IPS-11a (cell line): Measurements from ENCODE around the gene RORC.
"Not testable (repeated sequence)": the region's sequence is repeated elsewhere in the genome, so short reads cannot be mapped to it uniquely, and the experiment has no call there.

ENCODE experiments used
- H3K4me3 ChIP-seq: one replicate; pipeline ENCODE4 v1.5.1; 2013; ENCODE audit warnings: low read depth, low read length, control low read depth

The RORC gene

DNA sequence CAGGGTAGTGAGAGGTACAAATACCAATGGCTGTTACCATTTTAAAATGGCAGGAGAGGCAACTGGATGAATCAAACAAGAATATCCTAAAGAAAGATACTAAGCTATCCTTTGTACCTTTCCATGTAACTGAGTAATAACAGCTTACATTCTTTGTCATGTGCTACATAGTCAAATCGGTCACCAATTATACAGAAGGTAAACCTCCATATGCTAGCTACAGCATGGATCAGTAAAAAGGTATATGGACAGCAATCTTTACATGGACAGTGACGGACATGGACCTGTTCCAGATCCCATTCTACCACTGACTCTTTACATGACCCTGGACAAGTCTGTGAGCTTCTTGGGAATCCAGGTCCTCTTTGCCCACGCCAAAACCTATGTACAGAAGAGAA, 54.9 kb downstream of the RORC start:
- H3K4me3 ChIP-seq: no peak overlapping the region

DNA sequence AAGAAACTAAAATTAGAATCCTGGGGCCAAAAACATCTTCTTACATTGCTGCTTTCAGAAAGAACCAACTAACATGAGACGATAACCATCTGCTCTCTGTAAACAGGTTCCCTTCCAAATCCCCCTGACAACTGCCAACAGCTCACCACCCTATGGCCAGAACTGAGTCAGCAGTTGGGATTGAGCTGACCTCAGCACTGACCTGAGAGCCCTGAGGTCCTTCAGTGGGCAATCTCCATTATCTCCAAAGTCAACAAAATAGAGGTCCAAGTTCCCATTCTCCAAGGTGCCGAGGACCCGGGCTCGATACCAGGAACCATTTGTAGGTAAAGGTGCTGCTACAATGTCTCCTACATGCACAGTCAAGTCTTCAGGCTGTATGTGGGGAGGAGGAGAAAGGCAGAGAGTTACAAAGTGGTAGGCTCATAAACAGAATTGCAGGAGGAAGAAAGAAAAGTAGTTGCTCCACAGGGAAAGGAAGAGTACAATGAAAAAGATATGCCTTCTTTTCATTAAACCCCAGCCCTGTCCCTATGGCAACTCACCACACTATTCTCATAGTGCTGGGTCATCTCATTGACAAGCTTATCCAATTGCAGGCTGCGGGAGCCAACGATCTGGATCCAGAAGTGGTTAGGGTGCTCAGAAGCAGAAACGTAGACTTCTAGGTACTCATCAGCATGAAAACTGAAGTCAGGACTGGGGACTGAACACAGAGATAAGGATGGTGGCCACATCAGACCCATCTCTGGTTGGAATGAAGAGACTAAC, 55.5 kb downstream of the RORC start:
- no peak overlapping the region for H3K4me3 ChIP-seq

DNA sequence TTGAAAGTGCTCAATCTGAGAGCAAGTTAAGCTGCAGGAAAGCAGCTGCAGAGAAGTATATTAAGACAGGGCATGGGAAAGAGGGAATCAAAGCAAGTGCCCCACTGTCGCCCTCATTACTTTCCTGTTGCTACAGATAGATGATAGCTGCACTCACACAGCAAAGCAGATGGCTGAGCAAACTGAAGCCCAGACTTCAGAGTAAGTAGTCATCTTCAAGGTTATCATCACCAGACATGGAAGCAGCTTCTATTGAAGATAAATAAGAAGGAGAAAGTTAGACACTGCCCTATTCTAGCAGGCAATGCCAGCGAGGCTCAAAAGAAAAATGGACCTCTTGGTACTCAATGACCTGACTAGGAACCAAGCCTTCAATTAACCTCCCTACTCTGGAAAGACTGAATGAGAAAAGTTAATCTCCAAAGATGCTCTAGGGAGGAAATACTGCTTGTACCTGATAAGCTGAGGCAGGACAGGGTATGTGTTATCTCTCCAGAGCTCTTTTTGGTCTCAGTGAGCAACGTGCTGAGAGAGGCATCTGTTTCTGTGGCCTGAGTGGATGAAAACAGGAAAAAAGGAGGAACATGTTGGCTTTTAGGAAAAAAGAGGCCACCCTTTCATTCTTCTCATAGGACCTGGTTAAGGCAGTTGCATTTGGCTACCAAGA, 57.2 kb downstream of the RORC start:
- no peak overlapping the region for H3K4me3 ChIP-seq

DNA sequence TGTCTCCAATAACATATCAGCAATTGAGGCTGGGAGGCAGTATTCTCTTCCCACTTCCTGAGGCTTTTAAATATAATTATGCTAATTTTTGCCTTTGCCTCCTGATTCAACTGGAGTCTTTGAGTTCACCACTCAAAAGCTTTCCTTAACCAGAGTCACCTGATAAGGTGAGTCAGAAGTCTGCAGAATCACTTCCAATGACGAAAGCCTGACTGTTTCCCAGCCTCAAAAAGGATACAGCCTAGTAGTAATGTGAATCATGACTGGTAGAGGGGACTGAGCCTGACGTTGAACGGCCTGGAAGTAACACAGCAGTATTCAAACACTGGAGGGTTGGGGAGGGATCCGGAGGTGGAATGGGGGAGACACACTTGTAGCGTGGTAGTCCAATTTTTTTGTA, 57.9 kb downstream of the RORC start:
- no peak overlapping the region for H3K4me3 ChIP-seq

DNA sequence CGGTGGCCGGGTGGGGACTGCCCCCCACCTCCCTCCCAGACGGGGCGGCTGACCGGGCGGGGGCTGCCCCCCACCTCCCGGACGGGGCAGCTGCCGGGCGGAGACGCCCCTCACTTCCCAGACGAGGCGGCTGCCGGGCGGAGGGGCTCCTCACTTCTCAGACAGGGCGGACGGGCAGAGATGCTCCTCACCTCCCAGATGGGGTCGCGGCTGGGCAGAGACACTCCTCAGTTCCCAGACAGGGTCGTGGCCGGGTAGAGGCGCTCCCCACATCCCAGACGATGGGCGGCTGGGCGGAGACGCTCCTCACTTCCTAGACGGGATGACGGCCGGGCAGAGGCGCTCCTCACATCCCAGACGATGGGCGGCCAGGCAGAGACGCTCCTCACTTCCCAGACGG, 62.3 kb downstream of the RORC start:
- not testable (repeated sequence) for H3K4me3 ChIP-seq

DNA sequence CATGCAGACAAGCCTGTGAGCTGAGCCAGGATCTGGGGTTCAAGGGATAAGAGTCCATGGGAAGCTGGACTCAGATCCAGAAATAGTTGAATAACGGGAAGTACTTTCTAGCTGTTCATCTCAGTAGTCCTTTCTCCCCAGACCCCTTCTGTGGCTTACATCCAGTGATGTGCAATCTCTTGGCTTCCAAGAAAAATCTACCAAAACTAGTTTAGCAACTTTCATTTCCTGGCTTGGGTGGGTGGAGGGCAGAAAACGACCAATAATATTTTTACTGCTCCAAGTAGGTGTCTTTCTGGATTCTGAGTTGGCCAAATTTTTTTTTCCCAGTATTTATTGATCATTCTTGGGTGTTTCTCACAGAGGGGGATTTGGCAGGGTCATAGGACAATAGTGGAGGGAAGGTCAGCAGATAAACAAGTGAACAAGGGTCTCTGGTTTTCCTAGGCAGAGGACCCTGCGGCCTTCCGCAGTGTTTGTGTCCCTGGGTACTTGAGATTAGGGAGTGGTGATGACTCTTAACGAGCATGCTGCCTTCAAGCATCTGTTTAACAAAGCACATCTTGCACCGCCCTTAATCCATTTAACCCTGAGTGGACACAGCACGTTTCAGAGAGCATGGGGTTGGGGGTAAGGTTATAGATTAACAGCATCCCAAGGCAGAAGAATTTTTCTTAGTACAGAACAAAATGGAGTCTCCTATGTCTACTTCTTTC, 63.1 kb downstream of the RORC start:
- H3K4me3 ChIP-seq: not testable (repeated sequence)

DNA sequence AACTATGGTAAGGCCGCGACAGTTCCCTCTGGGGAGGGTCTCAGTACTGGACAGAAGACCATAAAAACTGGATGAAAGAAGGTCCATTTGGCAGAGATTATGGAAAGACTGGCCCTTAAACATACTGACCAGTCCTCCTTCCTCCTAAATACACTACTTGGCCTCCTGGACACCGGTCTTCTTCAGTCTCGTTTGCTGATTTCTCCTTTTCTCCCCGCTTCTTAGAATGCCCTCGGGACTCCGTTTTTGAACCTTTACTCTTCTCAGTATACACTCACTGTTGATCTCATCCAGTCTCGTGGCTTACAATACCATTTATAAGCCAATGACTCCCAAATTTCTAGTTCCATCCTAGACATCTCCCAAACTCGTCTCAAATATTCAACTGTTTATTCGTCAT, 67.6 kb downstream of the RORC start:
- peak overlapping the region; percentile 88 for H3K4me3 ChIP-seq

DNA sequence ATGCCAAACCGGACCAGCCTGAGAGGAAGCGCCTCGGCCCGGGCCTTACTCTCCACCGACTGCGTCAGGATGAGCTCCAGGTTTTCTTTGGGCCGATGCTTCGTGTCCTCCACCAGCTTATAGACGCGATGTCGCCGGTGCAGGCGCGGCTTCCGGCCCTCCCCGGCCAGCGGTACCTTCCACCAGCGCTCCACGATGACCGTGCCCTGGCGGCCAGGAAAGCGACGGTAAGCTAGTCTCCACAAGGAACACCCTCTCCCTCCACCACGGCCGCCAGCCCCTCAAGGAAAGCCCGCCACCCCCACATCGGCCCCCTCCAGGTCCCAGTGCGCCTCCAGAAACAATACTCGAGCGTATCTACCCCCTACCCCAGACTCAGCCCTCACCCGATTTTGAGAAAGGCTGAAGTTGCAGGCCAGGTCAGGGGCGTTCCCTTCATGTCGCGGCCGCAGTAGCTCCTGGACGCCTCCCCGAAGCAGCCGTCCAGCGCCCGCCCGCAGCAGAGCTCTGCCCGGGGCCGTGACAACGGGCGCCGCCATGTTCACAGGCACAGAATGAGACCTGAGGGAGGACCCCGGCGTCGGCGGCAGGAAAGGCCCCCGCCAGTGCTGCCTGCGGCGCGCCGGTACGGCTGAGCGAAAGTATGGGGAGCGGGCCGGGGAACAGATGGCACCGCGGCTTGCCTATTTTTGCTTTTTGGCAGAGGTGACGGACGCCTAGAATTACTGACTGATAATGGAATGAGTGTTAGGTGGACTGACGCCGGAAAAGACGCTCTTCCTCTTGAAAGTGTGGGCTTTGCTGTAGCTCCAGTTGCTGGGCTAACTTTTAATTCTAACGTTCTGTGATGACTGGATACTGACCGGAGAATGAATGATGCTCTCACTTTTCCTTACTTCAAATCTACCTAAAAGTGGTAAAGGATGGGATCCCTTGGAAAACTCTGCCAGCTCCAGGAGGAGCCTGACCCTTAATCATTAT, 68.4 kb downstream of the RORC start, which contains the start of gene MRPL9:
Gene MRPL9 (minus strand): TSS at position 556 of the 981 bp plus-strand sequence. CDS start 17 bp downstream, at position 539.
- peak within 1 kb of the TSS; percentile 88 for H3K4me3 ChIP-seq

DNA sequence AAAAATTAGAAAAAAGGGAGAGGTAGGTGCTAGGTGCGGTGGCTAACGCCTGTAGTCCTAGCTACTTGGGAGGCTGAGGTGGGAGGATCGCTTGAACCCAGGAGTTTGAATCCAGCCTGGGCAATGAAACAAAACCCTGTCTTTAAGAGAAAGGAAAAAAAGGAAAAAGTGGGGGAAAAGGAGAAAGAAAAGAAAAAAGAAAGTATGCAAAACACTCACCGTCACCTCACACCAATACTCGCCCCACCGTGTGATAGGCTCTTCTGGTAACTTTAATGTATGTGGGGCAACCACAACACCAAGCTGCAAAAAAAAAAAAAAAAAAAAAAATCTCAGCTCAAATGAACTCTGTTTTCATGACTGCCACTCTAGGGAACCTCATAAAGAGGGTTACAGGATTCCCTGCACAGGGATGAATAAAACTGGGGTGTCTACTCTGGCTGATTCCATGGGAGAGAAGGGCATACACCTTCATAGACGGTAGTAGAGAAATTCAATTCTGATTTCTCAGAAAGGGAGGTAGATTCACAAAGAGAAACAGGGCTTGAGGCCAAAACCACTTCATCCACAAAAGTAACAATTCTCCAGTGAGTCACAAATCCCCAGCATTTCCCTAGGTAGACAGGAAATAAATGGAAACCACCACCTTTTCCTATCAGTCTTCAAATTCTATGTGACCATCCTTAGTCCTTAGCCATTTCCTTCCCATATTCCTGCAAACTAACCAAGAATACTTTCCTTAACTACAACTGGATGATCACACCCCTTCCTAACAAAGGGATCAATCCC, 70.8 kb downstream of the RORC start:
- no peak overlapping the region for H3K4me3 ChIP-seq

DNA sequence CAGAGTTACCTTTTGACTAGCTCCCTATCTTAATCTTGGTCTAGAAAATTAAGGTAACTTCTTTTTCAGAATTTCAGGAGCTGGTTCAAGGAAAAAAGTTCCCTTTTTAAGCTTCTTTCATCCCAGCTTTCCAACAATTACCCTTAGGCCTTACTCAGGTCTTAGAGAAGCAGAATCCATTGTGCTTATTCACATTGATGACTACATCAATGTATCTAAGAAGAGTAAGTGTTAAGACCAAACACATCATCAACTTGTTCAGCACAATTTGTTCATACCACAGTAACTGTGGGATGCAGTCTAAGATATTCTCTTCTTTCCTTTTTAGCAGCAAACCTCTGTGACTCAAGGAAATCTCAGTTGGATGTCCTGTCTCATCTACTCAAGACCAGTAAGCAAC, 72.4 kb downstream of the RORC start:
- no peak overlapping the region for H3K4me3 ChIP-seq

DNA sequence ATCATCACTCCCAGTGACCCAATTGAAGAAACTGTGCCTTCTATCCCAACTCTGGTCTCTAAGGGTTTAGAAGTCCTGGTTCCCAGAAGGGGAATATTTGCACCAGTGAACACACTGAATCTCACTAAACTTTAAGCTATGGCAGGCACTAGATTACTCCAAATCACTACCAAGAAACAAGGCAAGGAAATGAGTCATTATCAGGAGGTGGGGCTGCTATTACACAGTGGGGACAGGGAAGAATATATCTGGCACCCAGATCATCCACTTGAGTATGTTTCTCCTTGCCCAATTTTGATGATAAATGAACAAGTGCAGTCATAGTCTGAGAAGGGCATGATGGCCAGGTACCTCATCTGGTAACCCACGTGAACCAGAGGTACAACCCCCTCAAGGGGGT, 75.3 kb downstream of the RORC start:
- no peak overlapping the region for H3K4me3 ChIP-seq
